Liver (tissue), 3 donors: ENCODE measurements around the gene RUSC2.
"Not testable (repeated sequence)": the region's sequence is repeated elsewhere in the genome, so short reads cannot be mapped to it uniquely, and the experiment has no call there.

Experiments
- FOXA1 ChIP-seq: IDR thresholded peaks from 2 replicates; pipeline ENCODE4 v1.6.1; 2016; ENCODE audit warnings: antibody characterized with exemption
- JUND ChIP-seq, 2 donors: IDR thresholded peaks; 2 replicates each; pipeline ENCODE4 v1.6.1; 2016; ENCODE audit warnings: antibody characterized with exemption in 2 of 2
- RAD21 ChIP-seq, 2 donors: IDR thresholded peaks; 2 replicates each; pipeline ENCODE4 v1.6.1; 2016; ENCODE audit warnings: antibody characterized with exemption in 2 of 2, mild to moderate bottlenecking in 2 of 2
- REST ChIP-seq: IDR thresholded peaks from 2 replicates; pipeline ENCODE4 v1.6.1; 2016; ENCODE audit warnings: antibody characterized with exemption, mild to moderate bottlenecking
- SP1 ChIP-seq: IDR thresholded peaks from 2 replicates; pipeline ENCODE4 v1.6.1; 2018; ENCODE audit warnings: antibody characterized with exemption, mild to moderate bottlenecking
- TAF1 ChIP-seq: conservative IDR thresholded peaks from 2 replicates; pipeline ENCODE4 v1.6.1; 2016; ENCODE audit warnings: antibody characterized with exemption, mild to moderate bottlenecking
- YY1 ChIP-seq: IDR thresholded peaks from 2 replicates; pipeline ENCODE4 v1.6.1; 2016; ENCODE audit warnings: antibody characterized with exemption, mild to moderate bottlenecking
- TF ChIP-seq, protein P1 (sequence below): fragments of 150-350 bp; IDR thresholded peaks from 2 replicates; pipeline ENCODE4 v1.5.1; 2017; ENCODE audit warnings: improper control_type of control experiment, low read depth, low read length; ENCODE audit not compliant: missing input control
- TF ChIP-seq, protein P2 (sequence below): IDR thresholded peaks from 2 replicates; pipeline ENCODE4 v1.6.1; 2016; ENCODE audit warnings: antibody characterized with exemption
- TF ChIP-seq, protein P3 (sequence below): IDR thresholded peaks from 2 replicates; pipeline ENCODE4 v1.6.1; 2016; ENCODE audit warnings: antibody characterized with exemption
- donor health status: healthy.
- donor health status: healthy.

DNA sequence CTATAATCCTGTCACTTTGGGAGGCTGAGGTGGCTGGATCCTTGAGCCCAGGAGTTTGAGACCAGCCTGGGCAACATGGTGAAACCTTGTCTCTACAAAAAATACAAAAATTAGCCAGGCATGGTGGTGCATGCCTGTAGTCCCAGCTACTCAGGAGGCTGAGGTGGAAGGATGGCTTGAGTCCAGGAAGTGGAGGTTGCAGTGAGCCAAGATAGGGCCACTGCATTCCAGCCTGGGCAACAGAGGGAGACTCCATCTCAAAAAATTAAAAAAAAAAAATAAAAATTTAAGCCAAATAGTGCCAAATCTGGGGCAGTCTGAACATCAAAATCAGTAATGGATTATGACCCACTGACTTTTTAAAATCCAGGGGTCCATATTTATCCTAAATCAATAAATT lies 33.6 kb downstream of the RUSC2 start:
- TF ChIP-seq, protein P1, sequence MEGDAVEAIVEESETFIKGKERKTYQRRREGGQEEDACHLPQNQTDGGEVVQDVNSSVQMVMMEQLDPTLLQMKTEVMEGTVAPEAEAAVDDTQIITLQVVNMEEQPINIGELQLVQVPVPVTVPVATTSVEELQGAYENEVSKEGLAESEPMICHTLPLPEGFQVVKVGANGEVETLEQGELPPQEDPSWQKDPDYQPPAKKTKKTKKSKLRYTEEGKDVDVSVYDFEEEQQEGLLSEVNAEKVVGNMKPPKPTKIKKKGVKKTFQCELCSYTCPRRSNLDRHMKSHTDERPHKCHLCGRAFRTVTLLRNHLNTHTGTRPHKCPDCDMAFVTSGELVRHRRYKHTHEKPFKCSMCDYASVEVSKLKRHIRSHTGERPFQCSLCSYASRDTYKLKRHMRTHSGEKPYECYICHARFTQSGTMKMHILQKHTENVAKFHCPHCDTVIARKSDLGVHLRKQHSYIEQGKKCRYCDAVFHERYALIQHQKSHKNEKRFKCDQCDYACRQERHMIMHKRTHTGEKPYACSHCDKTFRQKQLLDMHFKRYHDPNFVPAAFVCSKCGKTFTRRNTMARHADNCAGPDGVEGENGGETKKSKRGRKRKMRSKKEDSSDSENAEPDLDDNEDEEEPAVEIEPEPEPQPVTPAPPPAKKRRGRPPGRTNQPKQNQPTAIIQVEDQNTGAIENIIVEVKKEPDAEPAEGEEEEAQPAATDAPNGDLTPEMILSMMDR, result not testable (repeated sequence)
- TF ChIP-seq REST; YY1; TAF1; FOXA1; SP1; RAD21 (IDR thresholded peaks at IDR 0.05); JUND (IDR thresholded peaks at IDR 0.05): not testable (repeated sequence)
- TF ChIP-seq, protein P2, sequence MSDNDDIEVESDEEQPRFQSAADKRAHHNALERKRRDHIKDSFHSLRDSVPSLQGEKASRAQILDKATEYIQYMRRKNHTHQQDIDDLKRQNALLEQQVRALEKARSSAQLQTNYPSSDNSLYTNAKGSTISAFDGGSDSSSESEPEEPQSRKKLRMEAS, result not testable (repeated sequence)
- TF ChIP-seq, protein P3, sequence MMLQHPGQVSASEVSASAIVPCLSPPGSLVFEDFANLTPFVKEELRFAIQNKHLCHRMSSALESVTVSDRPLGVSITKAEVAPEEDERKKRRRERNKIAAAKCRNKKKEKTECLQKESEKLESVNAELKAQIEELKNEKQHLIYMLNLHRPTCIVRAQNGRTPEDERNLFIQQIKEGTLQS, result not testable (repeated sequence)
